Body of pancreas (tissue), 4 donors: ENCODE data around the gene SDC3.

ENCODE experiments used
- POLR2A ChIP-seq, 3 donors: fragments of 450-650 bp; IDR thresholded peaks; one replicate each; pipeline ENCODE4 v1.6.1; 2016; ENCODE audit warnings: antibody characterized with exemption in 3 of 3, mild to moderate bottlenecking in 2 of 3
- TF ChIP-seq, protein P1 (sequence below), 7 experiments: fragments of 450-650 bp in 4 of 7; fragments of 200-600 bp in 3 of 7; sonication (generic) in 3 of 7; IDR thresholded peaks; one replicate each; pipeline ENCODE4 v1.5.1; 2016 to 2019; ENCODE audit warnings: antibody characterized with exemption in 7 of 7

DNA sequence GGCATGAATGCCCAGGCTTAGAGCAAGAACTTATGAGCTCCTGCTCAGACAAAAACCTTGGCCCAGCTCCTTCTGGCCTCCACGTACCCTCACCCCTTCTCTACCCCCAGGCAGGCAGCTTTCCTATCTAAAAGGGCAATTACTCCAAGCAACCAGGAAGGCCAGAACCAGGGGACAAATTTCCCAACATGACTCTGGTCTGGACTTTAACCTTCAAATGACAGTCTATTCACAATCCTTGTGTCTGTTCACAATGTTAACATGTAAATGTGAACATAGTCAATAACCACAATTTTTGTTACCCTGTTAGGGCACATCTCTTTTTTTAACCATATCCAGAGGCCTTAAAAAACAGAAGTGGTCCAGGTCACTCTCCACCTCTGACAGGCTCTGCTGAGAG lies 86.6 kb downstream of the SDC3 start:
- no peak for TF ChIP-seq POLR2A (IDR thresholded peaks at IDR 0.05)
- TF ChIP-seq, protein P1, sequence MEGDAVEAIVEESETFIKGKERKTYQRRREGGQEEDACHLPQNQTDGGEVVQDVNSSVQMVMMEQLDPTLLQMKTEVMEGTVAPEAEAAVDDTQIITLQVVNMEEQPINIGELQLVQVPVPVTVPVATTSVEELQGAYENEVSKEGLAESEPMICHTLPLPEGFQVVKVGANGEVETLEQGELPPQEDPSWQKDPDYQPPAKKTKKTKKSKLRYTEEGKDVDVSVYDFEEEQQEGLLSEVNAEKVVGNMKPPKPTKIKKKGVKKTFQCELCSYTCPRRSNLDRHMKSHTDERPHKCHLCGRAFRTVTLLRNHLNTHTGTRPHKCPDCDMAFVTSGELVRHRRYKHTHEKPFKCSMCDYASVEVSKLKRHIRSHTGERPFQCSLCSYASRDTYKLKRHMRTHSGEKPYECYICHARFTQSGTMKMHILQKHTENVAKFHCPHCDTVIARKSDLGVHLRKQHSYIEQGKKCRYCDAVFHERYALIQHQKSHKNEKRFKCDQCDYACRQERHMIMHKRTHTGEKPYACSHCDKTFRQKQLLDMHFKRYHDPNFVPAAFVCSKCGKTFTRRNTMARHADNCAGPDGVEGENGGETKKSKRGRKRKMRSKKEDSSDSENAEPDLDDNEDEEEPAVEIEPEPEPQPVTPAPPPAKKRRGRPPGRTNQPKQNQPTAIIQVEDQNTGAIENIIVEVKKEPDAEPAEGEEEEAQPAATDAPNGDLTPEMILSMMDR (IDR thresholded peaks at IDR 0.05), result no peak
